Measurements from ENCODE around the gene HAUS3. TPM values are rescaled to one million over a fixed set of nuclear protein-coding genes. Genes with fewer than 3 reads are reported as not detected.

HAUS3 gene
- total RNA-seq, 4 donors from 2014 or later, result 7.4 to 29.9 (median 14.2) TPM

DNA sequence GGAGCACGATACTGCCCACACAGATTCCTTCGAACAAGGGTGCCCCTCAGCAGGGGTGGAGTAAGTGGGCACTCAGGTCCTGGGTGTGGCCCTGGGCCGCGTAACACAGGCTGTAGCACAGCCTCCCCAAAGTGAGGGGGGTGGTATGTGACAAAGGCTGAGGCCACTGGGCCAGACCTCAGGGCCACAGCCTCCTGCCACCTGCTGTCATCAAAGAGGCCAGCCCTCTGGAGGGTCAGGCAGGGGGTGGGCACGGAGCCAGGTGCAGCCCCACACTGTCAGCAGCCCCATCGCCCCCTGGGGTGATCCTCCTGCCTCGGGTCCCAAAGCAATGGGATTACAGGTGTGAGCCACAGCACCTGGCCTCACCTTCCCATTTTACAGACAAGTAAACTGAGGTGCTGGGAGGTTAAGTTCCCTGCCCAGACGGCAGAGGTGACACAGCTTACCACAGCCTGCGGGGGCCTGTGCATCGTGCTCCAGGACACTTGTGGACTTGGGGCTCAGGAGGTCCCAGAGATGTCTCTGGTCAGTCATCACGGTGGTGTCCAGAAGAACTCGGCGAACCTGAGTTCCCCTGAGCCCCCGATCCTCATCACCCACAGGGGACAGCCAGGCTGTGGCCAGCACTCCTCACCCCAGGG is 47.5 kb upstream of the HAUS3 start:
- Histone ChIP-seq H3K9me3 (no peaks in the 10 kb centered on the region), H3K4me1 (peaks cover 0 to 5% of the 10 kb centered on the region in 2 donors), H3K27me3 (no peaks in the 10 kb centered on the region), H3K4me3 (no peak overlapping the region), H3K27ac (no peak overlapping the region), H3K36me3 (no peaks in the 10 kb centered on the region)
- DNase-seq, result peak in 1 of 2 donors; percentile 11
- TF ChIP-seq, protein P1, sequence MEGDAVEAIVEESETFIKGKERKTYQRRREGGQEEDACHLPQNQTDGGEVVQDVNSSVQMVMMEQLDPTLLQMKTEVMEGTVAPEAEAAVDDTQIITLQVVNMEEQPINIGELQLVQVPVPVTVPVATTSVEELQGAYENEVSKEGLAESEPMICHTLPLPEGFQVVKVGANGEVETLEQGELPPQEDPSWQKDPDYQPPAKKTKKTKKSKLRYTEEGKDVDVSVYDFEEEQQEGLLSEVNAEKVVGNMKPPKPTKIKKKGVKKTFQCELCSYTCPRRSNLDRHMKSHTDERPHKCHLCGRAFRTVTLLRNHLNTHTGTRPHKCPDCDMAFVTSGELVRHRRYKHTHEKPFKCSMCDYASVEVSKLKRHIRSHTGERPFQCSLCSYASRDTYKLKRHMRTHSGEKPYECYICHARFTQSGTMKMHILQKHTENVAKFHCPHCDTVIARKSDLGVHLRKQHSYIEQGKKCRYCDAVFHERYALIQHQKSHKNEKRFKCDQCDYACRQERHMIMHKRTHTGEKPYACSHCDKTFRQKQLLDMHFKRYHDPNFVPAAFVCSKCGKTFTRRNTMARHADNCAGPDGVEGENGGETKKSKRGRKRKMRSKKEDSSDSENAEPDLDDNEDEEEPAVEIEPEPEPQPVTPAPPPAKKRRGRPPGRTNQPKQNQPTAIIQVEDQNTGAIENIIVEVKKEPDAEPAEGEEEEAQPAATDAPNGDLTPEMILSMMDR (IDR thresholded peaks at IDR 0.05), result no peak
- TF ChIP-seq POLR2A (IDR thresholded peaks at IDR 0.05), result no peak
- intact Hi-C loops (cut with DNase I; ENCODE audit: low total_unique reads), result no loop called here

DNA sequence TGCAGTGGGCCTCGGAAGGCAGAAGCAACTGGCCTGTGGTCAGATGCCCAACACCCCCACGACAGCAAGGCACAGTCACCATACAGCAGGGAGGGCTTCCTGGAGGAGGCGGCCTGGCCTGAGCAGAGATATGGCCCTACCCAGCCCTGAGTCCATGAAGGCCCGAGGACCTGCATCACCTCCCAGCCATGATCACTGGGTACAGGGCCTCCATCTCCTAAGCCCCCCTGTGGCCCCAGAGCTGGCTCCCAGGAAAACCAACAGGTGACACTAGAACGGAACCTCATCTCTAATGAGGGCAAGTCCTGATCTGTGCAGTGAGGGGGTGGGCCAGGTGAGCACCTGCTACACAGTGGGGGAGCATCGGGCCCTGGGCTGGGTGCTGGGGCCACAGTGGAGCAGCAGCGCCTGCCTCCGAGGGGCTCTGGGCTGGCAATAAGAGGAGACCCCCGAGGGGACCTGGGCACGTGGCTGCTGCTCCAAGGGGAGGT is 46.2 kb upstream of the HAUS3 start:
- Histone ChIP-seq H3K4me1 (peaks cover 0 to 5% of the 10 kb centered on the region in 2 donors), H3K36me3 (no peaks in the 10 kb centered on the region), H3K27ac (no peak overlapping the region), H3K4me3 (no peak overlapping the region), H3K9me3 (no peaks in the 10 kb centered on the region), H3K27me3 (no peaks in the 10 kb centered on the region)
- intact Hi-C loops (cut with DNase I; ENCODE audit: low total_unique reads), result no loop called here
- TF ChIP-seq, protein P1 (IDR thresholded peaks at IDR 0.05), result no peak
- TF ChIP-seq POLR2A (IDR thresholded peaks at IDR 0.05), result no peak
- DNase-seq, result peak in 1 of 2 donors; percentile 9

DNA sequence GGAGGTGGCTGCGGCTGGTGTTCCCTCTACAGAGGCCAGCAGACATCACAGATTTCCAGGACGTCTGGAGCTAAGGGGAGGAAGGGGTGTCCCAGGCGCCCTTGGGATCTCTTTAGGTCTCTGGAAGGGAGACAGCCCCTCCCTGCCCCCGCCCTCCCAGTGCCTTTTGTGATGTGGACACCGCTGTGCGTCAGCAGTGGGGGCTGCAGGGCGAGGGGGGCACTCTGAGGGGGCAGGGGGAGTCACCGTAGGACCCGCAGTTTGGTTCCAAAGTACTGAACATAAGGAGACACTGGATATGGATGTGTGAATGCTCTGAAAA is 45.6 kb upstream of the HAUS3 start:
- Histone ChIP-seq H3K27ac (no peak overlapping the region), H3K4me1 (peaks cover 0 to 5% of the 10 kb centered on the region in 2 donors), H3K4me3 (no peak overlapping the region), H3K36me3 (no peaks in the 10 kb centered on the region), H3K27me3 (no peaks in the 10 kb centered on the region), H3K9me3 (no peaks in the 10 kb centered on the region)
- intact Hi-C loops (cut with DNase I; ENCODE audit: low total_unique reads), result no loop called here
- peak in 1 of 2 donors; percentile 13 for DNase-seq
- TF ChIP-seq POLR2A (IDR thresholded peaks at IDR 0.05), result no peak
- TF ChIP-seq, protein P1 (IDR thresholded peaks at IDR 0.05), result no peak

DNA sequence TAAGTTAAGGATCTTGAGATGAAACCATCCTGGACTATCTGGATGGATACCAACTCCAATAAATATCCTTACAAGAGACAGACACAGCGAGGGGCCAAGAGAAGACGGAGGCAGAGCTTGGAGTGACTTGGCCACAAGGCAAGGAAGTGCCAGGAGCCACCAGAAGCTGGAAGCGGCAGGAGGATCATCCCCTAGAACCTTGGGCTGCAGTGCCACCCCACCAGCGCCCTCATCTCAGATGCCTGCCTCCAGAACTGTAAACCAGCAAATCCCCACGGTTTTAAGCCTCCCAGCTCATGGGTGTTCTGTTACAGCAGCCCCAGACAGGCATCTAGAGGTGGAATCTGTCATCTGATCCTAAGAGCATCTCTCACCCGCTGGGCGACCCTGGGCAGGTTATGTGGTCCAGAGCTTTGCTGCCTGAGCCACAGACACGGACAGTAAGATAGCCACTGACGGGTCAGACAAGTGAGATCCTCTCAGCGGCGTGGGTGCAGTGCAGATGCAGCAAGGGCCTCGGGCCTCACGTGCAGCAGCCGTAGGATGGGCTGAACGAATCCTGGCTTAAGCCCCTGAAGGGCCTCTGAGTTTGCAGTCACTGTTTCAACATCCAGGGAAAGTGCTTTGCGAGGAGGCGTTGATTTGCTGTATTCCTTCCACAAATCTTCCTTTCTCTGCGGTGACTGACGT is 45.1 kb upstream of the HAUS3 start:
- no peaks in the 10 kb centered on the region for H3K36me3 ChIP-seq

More for the DNA sequence above, 45.1 kb upstream of the HAUS3 start:
- Histone ChIP-seq H3K27ac (no peak overlapping the region), H3K27me3 (no peaks in the 10 kb centered on the region), H3K9me3 (no peaks in the 10 kb centered on the region), H3K4me1 (peaks cover 0 to under 1% of the 10 kb centered on the region in 2 donors), H3K4me3 (no peak overlapping the region)
- no peak for DNase-seq
- intact Hi-C loops (cut with DNase I; ENCODE audit: low total_unique reads), result no loop called here
- TF ChIP-seq, protein P1 (IDR thresholded peaks at IDR 0.05), result no peak
- no peak for TF ChIP-seq POLR2A (IDR thresholded peaks at IDR 0.05)

All from uterus (tissue), 4 donors.